ENCODE measurements around the gene VAMP3. TPM values are rescaled to one million over a fixed set of nuclear protein-coding genes. Genes with fewer than 3 reads are reported as not detected.

Gene VAMP3
- total and polyA plus RNA-seq, 9 of the 15 experiments (the other 6 are each of a cell fraction or from before 2014, with no cell fraction given), result 27.1 to 71.3 (median 47.5) TPM

DNA sequence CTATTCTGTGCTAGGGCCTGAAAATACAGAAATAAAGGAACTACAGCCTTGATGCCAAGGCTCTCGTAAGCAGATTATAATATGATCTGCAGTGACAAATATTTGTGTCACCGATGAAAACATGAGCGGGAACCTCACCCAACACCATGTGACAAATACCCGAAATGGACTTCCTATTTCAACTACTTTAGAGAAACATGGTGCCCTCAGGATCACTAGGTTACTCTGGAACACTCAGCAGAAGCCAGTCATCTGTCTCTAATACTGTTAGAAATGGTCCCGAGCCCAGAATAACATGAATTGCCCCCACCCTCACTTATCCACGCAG is 463 bp upstream of the VAMP3 start (continued):
- TF ChIP-seq, protein P1, sequence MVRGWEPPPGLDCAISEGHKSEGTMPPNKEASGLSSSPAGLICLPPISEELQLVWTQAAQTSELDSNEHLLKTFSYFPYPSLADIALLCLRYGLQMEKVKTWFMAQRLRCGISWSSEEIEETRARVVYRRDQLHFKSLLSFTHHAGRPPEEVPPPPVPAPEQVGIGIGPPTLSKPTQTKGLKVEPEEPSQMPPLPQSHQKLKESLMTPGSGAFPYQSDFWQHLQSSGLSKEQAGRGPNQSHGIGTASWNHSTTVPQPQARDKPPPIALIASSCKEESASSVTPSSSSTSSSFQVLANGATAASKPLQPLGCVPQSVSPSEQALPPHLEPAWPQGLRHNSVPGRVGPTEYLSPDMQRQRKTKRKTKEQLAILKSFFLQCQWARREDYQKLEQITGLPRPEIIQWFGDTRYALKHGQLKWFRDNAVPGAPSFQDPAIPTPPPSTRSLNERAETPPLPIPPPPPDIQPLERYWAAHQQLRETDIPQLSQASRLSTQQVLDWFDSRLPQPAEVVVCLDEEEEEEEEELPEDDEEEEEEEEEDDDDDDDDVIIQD (CRISPR knock-in tag; IDR thresholded peaks at IDR 0.05), result no peak
- TF ChIP-seq, protein P2, sequence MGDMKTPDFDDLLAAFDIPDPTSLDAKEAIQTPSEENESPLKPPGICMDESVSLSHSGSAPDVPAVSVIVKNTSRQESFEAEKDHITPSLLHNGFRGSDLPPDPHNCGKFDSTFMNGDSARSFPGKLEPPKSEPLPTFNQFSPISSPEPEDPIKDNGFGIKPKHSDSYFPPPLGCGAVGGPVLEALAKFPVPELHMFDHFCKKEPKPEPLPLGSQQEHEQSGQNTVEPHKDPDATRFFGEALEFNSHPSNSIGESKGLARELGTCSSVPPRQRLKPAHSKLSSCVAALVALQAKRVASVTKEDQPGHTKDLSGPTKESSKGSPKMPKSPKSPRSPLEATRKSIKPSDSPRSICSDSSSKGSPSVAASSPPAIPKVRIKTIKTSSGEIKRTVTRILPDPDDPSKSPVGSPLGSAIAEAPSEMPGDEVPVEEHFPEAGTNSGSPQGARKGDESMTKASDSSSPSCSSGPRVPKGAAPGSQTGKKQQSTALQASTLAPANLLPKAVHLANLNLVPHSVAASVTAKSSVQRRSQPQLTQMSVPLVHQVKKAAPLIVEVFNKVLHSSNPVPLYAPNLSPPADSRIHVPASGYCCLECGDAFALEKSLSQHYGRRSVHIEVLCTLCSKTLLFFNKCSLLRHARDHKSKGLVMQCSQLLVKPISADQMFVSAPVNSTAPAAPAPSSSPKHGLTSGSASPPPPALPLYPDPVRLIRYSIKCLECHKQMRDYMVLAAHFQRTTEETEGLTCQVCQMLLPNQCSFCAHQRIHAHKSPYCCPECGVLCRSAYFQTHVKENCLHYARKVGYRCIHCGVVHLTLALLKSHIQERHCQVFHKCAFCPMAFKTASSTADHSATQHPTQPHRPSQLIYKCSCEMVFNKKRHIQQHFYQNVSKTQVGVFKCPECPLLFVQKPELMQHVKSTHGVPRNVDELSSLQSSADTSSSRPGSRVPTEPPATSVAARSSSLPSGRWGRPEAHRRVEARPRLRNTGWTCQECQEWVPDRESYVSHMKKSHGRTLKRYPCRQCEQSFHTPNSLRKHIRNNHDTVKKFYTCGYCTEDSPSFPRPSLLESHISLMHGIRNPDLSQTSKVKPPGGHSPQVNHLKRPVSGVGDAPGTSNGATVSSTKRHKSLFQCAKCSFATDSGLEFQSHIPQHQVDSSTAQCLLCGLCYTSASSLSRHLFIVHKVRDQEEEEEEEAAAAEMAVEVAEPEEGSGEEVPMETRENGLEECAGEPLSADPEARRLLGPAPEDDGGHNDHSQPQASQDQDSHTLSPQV (IDR thresholded peaks at IDR 0.05), result peak; percentile 7; the same call in 1 of the 2 replicates
- TF ChIP-seq, protein P3, sequence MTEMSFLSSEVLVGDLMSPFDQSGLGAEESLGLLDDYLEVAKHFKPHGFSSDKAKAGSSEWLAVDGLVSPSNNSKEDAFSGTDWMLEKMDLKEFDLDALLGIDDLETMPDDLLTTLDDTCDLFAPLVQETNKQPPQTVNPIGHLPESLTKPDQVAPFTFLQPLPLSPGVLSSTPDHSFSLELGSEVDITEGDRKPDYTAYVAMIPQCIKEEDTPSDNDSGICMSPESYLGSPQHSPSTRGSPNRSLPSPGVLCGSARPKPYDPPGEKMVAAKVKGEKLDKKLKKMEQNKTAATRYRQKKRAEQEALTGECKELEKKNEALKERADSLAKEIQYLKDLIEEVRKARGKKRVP (CRISPR knock-in tag; IDR thresholded peaks at IDR 0.05), result no peak
- 0 out of 2 replicates have a peak, but pooled peaks have one; percentile 71 for TF ChIP-seq DNMT1 (IDR thresholded peaks at IDR 0.05)
- no peak for TF ChIP-seq MYBL2 (IDR thresholded peaks at IDR 0.05; ENCODE audit: low read depth)
- TF ChIP-seq MYBL2 (CRISPR knock-in tag; IDR thresholded peaks at IDR 0.05; ENCODE audit: borderline replicate concordance), result no peak
- no peak for TF ChIP-seq ZNF57 (CRISPR knock-in tag; IDR thresholded peaks at IDR 0.05)
- no peak for TF ChIP-seq PML (IDR thresholded peaks at IDR 0.05; ENCODE audit: low read length)
- TF ChIP-seq, protein P4, sequence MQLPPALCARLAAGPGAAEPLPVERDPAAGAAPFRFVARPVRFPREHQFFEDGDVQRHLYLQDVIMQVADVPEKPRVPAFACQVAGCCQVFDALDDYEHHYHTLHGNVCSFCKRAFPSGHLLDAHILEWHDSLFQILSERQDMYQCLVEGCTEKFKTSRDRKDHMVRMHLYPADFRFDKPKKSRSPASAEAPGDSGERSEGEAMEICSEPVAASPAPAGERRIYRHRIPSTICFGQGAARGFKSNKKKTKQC (CRISPR knock-in tag; IDR thresholded peaks at IDR 0.05), result no peak
- TF ChIP-seq, protein P5, sequence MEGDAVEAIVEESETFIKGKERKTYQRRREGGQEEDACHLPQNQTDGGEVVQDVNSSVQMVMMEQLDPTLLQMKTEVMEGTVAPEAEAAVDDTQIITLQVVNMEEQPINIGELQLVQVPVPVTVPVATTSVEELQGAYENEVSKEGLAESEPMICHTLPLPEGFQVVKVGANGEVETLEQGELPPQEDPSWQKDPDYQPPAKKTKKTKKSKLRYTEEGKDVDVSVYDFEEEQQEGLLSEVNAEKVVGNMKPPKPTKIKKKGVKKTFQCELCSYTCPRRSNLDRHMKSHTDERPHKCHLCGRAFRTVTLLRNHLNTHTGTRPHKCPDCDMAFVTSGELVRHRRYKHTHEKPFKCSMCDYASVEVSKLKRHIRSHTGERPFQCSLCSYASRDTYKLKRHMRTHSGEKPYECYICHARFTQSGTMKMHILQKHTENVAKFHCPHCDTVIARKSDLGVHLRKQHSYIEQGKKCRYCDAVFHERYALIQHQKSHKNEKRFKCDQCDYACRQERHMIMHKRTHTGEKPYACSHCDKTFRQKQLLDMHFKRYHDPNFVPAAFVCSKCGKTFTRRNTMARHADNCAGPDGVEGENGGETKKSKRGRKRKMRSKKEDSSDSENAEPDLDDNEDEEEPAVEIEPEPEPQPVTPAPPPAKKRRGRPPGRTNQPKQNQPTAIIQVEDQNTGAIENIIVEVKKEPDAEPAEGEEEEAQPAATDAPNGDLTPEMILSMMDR (IDR thresholded peaks at IDR 0.05 in 2 of 3, conservative IDR thresholded peaks at IDR 0.05 in 1 of 3; ENCODE audit: insufficient read depth in 2 of 3, low read depth in 1 of 3, low read length in 3 of 3), result no peak
- TF ChIP-seq NR2C2 (CRISPR knock-in tag; IDR thresholded peaks at IDR 0.05), result no peak
- no peak for TF ChIP-seq NR2C2 (tag; IDR thresholded peaks at IDR 0.05)
- TF ChIP-seq, protein P6, sequence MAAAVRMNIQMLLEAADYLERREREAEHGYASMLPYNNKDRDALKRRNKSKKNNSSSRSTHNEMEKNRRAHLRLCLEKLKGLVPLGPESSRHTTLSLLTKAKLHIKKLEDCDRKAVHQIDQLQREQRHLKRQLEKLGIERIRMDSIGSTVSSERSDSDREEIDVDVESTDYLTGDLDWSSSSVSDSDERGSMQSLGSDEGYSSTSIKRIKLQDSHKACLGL (CRISPR knock-in tag; IDR thresholded peaks at IDR 0.05; ENCODE audit: borderline replicate concordance, poor library complexity, severe bottlenecking), result no peak
- TF ChIP-seq NR2F6 (CRISPR knock-in tag; IDR thresholded peaks at IDR 0.05), result no peak
- TF ChIP-seq EP400 (IDR thresholded peaks at IDR 0.05), result peak; percentile 0; the same call in 1 of the 2 replicates
- TF ChIP-seq SUPT5H (IDR thresholded peaks at IDR 0.05), result no peak
- TF ChIP-seq, protein P7, sequence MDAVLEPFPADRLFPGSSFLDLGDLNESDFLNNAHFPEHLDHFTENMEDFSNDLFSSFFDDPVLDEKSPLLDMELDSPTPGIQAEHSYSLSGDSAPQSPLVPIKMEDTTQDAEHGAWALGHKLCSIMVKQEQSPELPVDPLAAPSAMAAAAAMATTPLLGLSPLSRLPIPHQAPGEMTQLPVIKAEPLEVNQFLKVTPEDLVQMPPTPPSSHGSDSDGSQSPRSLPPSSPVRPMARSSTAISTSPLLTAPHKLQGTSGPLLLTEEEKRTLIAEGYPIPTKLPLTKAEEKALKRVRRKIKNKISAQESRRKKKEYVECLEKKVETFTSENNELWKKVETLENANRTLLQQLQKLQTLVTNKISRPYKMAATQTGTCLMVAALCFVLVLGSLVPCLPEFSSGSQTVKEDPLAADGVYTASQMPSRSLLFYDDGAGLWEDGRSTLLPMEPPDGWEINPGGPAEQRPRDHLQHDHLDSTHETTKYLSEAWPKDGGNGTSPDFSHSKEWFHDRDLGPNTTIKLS (IDR thresholded peaks at IDR 0.05; ENCODE audit: borderline replicate concordance, low read depth), result 0 out of 2 replicates have a peak, but pooled peaks have one; percentile 14
